ENCODE results near the gene ADK. TPM values are rescaled to one million over a fixed set of nuclear protein-coding genes. Genes with fewer than 3 reads are reported as not detected.

Gene ADK
- total and polyA plus RNA-seq, 2 donors (not counting 3 experiments of a cell fraction or from before 2014, with no cell fraction given) = 11.7 to 46.5 TPM

DNA sequence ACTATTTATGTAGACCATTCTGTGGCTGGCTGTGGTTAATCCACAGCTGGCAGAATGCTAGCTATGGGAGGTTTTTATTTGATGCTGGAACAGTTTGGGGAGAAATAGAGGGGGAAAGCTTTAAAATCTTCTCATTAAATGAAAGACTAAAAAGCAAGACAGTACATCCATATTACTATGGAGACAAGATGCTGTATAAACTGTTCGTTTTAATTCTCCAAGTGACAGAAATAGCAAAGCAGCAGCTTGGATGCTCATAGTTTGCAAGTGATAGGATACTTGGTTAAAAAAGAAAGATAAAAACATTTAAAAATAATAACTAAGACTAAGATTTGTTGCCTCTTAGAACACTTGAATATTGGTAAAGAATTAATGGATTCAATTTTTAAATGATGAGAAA lies 370.5 kb downstream of the ADK start:
- Histone ChIP-seq H3K9me1 (replicated peaks; ENCODE audit: control insufficient read depth, extremely low read depth, insufficient read depth, low read length) (no peaks in the 10 kb centered on the region), H3K4me2 (ENCODE audit: insufficient read depth, low read length) (no peak overlapping the region), H3K4me3 (replicated peaks in 1 of 3; ENCODE audit: insufficient read depth in 1 of 3, low read depth in 1 of 3, low read length in 3 of 3) (no peak overlapping the region), H3K27me3 (ENCODE audit: control insufficient read depth in 2 of 2, insufficient read depth in 2 of 2, low read length in 2 of 2) (no peaks in the 10 kb centered on the region), H3K4me1 (ENCODE audit: control insufficient read depth, extremely low read depth, insufficient read depth, low read length) (no peaks in the 10 kb centered on the region), H3K9ac (replicated peaks; ENCODE audit: extremely low read depth, insufficient read depth, low read length) (no peak overlapping the region), H3K9me3 (replicated peaks; ENCODE audit: control insufficient read depth, insufficient read depth, low read length) (no peaks in the 10 kb centered on the region), H3K79me2 (ENCODE audit: control insufficient read depth, insufficient read depth, low read length) (peaks cover 2% of the 10 kb centered on the region), H4K20me1 (replicated peaks; ENCODE audit: control insufficient read depth, extremely low read depth, insufficient read depth, low read length) (no peaks in the 10 kb centered on the region), H2AFZ (ENCODE audit: low read depth, low read length) (no peak overlapping the region), H3K27ac (ENCODE audit: insufficient read depth, low read depth, low read length) (no peak overlapping the region), H3K36me3 (ENCODE audit: control insufficient read depth in 2 of 2, extremely low read depth in 1 of 2, insufficient read depth in 2 of 2, low read length in 2 of 2) (no peaks in the 10 kb centered on the region)
- dilution Hi-C loops (cut with MboI; ENCODE audit: extremely low pct_ligation_motif_present, low sequenced_read_pairs) (no loop called here), intact Hi-C loops (cut with micrococcal nuclease) (no loop called here)
- ChIA-PET POLR2A (no interaction called here), CTCF (no interaction called here)
- no TSS peak for BruUV-seq (replicated peaks)
- TF ChIP-seq POLR2AphosphoS5 (IDR thresholded peaks at IDR 0.05; ENCODE audit: insufficient read depth, low read depth, low read length) (no peak), JUN (IDR thresholded peaks at IDR 0.05; ENCODE audit: borderline replicate concordance, insufficient read depth, insufficient read length, low read depth) (no peak), POLR2A (IDR thresholded peaks at IDR 0.05; ENCODE audit: low read depth, low read length) (no peak), FOS (IDR thresholded peaks at IDR 0.05; ENCODE audit: borderline replicate concordance, insufficient read depth, low read length) (no peak), GATA2 (IDR thresholded peaks at IDR 0.05; ENCODE audit: insufficient read depth, insufficient read length, low read depth, low read length) (no peak), MYC (IDR thresholded peaks at IDR 0.05; ENCODE audit: low read depth, low read length) (no peak), EZH2 (IDR thresholded peaks at IDR 0.05; ENCODE audit: borderline replicate concordance, low read depth, low read length, severe bottlenecking) (no peak)
- TF ChIP-seq, protein P1, sequence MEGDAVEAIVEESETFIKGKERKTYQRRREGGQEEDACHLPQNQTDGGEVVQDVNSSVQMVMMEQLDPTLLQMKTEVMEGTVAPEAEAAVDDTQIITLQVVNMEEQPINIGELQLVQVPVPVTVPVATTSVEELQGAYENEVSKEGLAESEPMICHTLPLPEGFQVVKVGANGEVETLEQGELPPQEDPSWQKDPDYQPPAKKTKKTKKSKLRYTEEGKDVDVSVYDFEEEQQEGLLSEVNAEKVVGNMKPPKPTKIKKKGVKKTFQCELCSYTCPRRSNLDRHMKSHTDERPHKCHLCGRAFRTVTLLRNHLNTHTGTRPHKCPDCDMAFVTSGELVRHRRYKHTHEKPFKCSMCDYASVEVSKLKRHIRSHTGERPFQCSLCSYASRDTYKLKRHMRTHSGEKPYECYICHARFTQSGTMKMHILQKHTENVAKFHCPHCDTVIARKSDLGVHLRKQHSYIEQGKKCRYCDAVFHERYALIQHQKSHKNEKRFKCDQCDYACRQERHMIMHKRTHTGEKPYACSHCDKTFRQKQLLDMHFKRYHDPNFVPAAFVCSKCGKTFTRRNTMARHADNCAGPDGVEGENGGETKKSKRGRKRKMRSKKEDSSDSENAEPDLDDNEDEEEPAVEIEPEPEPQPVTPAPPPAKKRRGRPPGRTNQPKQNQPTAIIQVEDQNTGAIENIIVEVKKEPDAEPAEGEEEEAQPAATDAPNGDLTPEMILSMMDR (IDR thresholded peaks at IDR 0.05; ENCODE audit: extremely low read depth in 1 of 2, insufficient read depth in 1 of 2, low read depth in 1 of 2, low read length in 2 of 2) = no peak
- TF ChIP-seq, protein P2, sequence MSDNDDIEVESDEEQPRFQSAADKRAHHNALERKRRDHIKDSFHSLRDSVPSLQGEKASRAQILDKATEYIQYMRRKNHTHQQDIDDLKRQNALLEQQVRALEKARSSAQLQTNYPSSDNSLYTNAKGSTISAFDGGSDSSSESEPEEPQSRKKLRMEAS (IDR thresholded peaks at IDR 0.05; ENCODE audit: insufficient read depth, insufficient read length) = no peak
- FAIRE-seq (no peak), DNase-seq (ENCODE audit: low read depth, low spot score) (no peak)

All from endothelial cell of umbilical vein (primary cell).